ENCODE data around the gene ZPBP2. TPM values are rescaled to one million over a fixed set of nuclear protein-coding genes. Genes with fewer than 3 reads are reported as not detected.

The ZPBP2 gene
- total RNA-seq, 4 donors from 2014 or later = not detected

- TF ChIP-seq POLR2A (IDR thresholded peaks at IDR 0.05) (no peak), CTCF (IDR thresholded peaks at IDR 0.05) (no peak)
- H3K27ac ChIP-seq = no peak overlapping the region
- DNase-seq = no peak
- no peak overlapping the region for H3K4me3 ChIP-seq
- H3K4me1 ChIP-seq = no peaks in the 10 kb centered on the region
- intact Hi-C loops (cut with DNase I) = no loop called here
- H3K27me3 ChIP-seq = peaks cover 0 to 6% (median 0%) of the 10 kb centered on the region in 4 donors
- no peaks in the 10 kb centered on the region for H3K36me3 ChIP-seq
- H3K9me3 ChIP-seq = peaks cover 0 to 21% (median 2%) of the 10 kb centered on the region in 3 donors
These were observed 34.0 kb upstream of the ZPBP2 start for GRCh38 chr17:39834017-39834416.

GRCh38 chr17:39835038-39835786 lies 32.8 kb upstream of the ZPBP2 start:
- no peak for TF ChIP-seq POLR2A (IDR thresholded peaks at IDR 0.05)
- TF ChIP-seq CTCF (IDR thresholded peaks at IDR 0.05) = no peak
- peaks cover 0 to 6% (median 0%) of the 10 kb centered on the region in 4 donors for H3K27me3 ChIP-seq
- H3K4me1 ChIP-seq = no peaks in the 10 kb centered on the region
- H3K4me3 ChIP-seq = no peak overlapping the region
- intact Hi-C loops (cut with DNase I) = no loop called here
- no peaks in the 10 kb centered on the region for H3K36me3 ChIP-seq
- peaks cover 0 to 21% (median 2%) of the 10 kb centered on the region in 3 donors for H3K9me3 ChIP-seq
- WGBS, 2 donors = 92 to 97% methylated on average over 7 to 15 of the region's 17 CpGs
- no peak overlapping the region for H3K27ac ChIP-seq
- no peak for DNase-seq

GRCh38 chr17:39836117-39836516 lies 31.9 kb upstream of the ZPBP2 start:
- TF ChIP-seq CTCF (IDR thresholded peaks at IDR 0.05) = no peak
- no peak for TF ChIP-seq POLR2A (IDR thresholded peaks at IDR 0.05)
- Histone ChIP-seq H3K9me3 (peaks cover 0 to 21% (median 2%) of the 10 kb centered on the region in 3 donors), H3K4me3 (no peak overlapping the region), H3K27me3 (peaks cover 0 to 10% (median 0%) of the 10 kb centered on the region in 4 donors), H3K4me1 (no peaks in the 10 kb centered on the region), H3K27ac (no peak overlapping the region), H3K36me3 (no peaks in the 10 kb centered on the region)
- WGBS, 2 donors = 68 to 86% methylated on average over 3 to 4 of the region's 6 CpGs
- no peak for DNase-seq
- intact Hi-C loops (cut with DNase I) = no loop called here

- peaks cover 0 to 21% (median 2%) of the 10 kb centered on the region in 3 donors for H3K9me3 ChIP-seq
- H3K4me1 ChIP-seq = no peaks in the 10 kb centered on the region
- peaks cover 0 to 27% (median 0%) of the 10 kb centered on the region in 4 donors for H3K27me3 ChIP-seq
- WGBS, 2 donors = 63 to 89% methylated on average over 1 of the region's 1 CpG
- TF ChIP-seq POLR2A (IDR thresholded peaks at IDR 0.05) (no peak), CTCF (IDR thresholded peaks at IDR 0.05) (no peak)
- no peak overlapping the region for H3K4me3 ChIP-seq
- no peak overlapping the region for H3K27ac ChIP-seq
- no peaks in the 10 kb centered on the region for H3K36me3 ChIP-seq
- DNase-seq = no peak
- intact Hi-C loops (cut with DNase I) = no loop called here
These were observed 29.9 kb upstream of the ZPBP2 start for GRCh38 chr17:39838057-39838456.

- DNase-seq = no peak
- TF ChIP-seq CTCF (IDR thresholded peaks at IDR 0.05) (no peak), POLR2A (IDR thresholded peaks at IDR 0.05) (no peak)
- Histone ChIP-seq H3K4me1 (no peaks in the 10 kb centered on the region), H3K27me3 (peaks cover 0 to 34% (median 0%) of the 10 kb centered on the region in 4 donors), H3K27ac (no peak overlapping the region), H3K36me3 (no peaks in the 10 kb centered on the region), H3K9me3 (peaks cover 0 to 21% (median 2%) of the 10 kb centered on the region in 3 donors), H3K4me3 (no peak overlapping the region)
- intact Hi-C loops (cut with DNase I) = no loop called here
- 59 to 64% methylated on average over 1 of the region's 1 CpG for WGBS, 2 donors
These were observed 29.2 kb upstream of the ZPBP2 start for GRCh38 chr17:39838784-39839183.
